HG03060 (cell line): ENCODE measurements around the gene RIPOR1.

ENCODE experiments used
- ATAC-seq: cut with Tn5 transposase; IDR thresholded peaks from one replicate; pipeline ENCODE4 v1.9.1; 2021; ENCODE audit warnings: low read depth, moderate number of reproducible peaks; ENCODE audit not compliant: unreplicated experiment

Gene RIPOR1

DNA sequence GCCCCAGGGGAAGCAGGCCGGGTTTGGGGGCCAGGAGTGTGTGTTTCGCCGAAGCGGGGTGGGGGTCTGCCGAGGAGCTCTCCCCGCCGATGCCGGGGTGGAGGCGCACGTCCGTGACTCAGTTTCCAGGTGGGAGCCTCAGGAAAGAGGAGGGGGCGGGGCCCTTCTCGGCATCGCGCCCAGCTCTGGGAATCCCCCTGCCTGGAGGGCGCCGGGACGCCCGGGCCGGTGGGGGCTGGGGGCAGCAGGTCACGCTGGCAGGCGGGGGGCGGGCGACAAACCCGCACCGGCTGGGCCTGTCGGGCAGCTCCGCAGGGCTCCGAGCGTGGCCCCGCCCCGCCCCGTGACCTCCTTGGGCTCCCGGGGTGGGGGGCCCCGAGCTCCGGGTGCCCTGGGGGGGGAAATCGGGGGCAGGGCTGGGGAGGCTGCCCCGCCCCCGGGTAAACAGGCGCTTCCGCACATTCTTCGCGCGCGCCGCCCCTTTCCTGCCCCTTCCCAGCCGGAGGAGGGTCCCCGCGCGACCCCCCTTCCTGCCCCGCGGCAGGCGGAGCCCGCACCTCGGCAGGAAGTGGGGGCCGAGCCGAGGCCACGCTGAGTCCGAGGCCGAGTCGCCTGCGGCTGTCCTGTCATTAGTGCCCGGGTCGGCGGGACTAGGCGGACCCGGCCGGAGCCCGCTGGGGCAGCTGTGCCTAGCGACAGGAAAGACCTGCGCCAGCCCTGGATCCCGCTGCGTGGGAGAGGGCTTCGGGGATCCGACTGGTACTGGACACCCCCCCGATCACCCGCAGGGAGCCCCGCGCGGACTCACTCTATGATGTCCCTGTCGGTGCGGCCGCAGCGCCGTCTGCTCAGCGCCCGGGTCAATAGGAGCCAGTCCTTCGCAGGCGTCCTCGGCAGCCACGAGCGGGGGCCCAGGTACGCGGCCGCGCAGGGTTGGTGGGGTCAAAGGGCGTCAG, 9.3 kb downstream of the RIPOR1 start:
- no peak for ATAC-seq

DNA sequence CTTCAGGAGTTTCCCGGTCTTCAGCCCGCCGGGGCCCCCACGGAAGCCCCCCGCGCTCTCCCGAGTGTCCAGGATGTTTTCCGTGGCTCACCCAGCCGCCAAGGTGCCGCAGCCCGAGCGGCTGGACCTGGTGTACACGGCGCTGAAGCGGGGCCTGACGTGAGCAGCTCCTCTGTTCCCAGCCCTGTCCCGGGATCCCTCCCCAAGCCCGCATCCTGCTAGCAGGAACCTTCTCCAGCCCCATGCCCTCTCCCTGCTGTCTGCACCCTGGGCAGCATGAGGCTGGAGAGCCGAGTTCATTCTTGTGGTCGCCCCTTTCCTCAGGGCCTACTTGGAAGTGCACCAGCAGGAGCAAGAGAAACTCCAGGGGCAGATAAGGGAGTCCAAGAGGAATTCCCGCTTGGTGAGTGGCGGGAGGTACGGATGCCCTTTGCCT, 10.1 kb downstream of the RIPOR1 start:
- no peak for ATAC-seq

DNA sequence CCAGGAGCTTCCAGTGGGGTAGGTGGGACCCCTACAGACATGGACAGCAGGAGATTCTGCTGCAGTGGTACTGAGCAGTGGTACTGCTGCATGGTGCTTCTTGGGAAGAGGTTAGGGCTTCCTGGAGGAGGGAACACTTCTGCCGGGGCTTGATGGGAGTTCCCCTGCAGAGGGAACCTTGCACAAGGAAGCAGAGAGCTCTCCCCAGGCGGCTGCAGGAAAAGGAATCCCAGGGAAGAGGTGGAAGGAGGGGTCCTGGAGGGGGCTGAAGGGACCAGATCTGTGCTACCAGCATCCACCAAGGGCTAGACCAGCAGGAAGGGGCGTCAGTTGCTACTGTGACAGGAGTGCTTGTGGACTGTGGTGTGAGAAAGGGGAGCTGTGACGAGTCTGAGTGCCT, 10.6 kb downstream of the RIPOR1 start:
- no peak for ATAC-seq

DNA sequence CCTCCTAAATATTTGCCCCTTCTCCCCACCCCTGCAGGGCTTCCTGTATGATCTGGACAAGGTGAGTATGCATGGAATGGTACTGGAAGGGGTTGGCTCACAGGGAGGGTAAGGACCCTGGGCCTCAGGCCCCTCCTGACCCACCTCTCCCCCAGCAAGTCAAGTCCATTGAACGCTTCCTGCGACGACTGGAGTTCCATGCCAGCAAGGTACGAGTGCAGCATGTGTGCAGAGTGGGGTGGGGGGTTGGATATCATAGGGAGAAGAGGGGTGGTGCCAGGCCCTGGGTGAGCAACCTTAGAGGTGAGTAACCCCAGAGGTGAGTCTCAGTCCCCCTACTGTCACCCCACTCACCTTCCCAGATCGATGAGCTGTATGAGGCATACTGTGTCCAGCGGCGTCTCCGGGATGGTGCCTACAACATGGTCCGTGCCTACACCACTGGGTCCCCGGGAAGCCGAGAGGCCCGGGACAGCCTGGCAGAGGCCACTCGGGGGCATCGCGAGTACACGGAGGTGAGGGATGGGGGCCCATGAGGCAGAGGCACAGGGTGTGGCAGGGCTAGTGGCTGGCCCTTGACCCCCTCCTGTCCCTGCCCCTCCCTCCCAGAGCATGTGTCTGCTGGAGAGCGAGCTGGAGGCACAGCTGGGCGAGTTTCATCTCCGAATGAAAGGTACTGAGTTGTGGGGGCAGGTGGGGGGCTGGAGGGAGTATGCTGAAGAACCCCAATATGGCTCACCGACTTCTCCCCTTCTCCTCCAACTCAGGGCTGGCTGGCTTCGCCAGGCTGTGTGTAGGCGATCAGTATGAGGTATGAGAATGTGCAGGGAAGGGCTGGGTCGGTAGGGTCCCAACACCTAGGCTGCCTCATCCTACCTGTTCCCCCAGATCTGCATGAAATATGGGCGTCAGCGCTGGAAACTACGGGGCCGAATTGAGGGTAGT, 11.3 kb downstream of the RIPOR1 start:
- ATAC-seq, result no peak

DNA sequence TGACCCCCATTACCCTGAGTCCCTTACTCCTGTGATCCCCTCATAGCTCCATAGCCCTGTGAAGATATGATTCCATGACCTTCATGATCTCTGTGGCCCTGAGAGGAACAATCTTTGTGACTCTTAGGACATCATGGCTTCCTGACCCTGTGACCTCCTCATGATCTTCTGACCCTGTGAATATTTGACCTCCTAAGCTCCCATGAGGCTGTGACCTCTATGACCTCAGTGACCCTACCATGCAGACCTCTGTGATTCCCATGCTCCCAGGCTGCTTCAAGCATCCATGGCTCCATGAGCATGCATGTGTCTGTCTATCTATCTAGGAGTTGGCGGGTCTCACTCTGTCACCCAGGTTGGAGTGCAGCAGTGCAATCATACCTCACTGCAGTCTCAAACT, 12.1 kb downstream of the RIPOR1 start:
- ATAC-seq, result no peak

DNA sequence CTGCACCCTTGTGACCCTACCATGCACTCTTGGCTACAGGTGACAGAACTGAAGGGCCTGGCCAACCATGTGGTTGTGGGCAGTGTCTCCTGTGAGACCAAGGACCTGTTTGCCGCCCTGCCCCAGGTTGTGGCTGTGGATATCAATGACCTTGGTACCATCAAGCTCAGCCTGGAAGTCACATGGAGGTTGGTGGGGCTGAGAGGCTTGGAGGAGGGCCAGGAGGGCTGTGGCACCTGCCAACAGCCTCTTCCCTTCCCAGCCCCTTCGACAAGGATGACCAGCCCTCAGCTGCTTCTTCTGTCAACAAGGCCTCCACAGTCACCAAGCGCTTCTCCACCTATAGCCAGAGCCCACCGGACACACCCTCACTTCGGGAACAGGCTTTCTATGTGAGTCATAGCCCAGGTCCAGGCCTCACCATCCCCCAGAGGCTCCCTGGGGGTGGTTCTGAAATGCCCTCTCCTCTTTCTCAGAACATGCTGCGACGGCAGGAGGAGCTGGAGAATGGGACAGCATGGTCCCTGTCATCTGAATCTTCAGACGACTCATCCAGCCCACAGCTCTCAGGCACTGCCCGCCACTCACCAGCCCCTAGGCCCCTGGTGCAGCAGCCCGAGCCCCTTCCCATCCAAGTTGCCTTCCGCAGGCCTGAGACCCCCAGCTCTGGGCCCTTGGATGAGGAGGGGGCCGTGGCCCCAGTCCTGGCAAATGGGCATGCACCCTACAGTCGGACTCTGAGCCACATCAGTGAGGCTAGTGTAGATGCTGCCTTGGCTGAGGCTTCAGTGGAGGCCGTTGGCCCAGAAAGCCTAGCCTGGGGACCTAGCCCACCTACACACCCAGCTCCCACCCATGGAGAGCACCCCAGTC, 13.0 kb downstream of the RIPOR1 start:
- ATAC-seq, result no peak

DNA sequence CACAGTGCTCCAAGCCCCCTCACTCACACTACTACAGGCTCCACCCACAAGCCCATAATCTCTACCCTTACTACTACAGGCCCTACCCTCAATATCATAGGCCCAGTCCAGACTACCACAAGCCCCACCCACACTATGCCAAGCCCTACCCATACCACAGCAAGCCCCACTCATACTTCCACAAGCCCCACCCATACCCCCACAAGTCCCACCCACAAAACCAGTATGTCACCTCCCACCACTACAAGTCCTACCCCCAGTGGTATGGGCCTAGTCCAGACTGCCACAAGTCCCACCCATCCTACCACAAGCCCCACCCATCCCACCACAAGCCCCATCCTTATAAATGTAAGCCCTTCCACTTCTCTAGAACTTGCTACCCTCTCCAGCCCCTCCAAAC, 13.8 kb downstream of the RIPOR1 start:
- no peak for ATAC-seq

DNA sequence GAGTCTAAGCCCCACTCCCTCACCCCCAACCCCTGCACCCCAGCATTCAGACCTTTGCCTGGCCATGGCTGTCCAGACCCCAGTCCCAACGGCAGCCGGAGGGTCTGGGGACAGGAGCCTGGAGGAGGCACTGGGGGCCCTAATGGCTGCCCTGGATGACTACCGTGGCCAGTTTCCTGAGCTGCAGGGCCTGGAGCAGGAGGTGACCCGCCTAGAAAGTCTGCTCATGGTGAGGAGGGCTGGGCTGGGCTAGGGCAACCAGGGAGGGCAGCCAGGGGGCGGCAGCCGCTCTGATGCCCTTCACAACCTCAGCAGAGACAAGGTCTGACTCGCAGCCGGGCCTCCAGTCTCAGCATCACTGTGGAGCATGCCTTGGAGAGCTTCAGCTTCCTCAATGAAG, 14.4 kb downstream of the RIPOR1 start:
- ATAC-seq, result no peak

DNA sequence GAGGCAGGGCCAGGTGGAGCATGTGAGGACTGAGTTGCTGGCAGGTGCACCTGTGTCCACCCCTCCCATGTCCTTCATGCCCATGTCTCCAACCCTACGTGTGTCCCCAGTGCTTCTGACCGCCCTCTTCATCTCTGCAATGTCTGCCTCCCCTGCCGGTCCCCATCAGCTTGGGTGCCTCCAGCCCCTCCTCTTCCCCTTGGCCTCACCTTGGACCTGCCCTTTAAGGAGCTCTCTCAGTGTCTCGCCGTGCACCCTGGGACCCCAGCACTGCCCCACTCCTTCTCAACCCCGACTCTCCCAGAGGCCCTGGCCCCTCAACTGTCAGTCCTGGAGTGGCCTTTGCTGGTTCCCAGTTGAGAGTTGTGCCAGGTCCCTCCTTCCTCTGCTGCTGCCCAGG, 15.0 kb downstream of the RIPOR1 start:
- ATAC-seq, result no peak

DNA sequence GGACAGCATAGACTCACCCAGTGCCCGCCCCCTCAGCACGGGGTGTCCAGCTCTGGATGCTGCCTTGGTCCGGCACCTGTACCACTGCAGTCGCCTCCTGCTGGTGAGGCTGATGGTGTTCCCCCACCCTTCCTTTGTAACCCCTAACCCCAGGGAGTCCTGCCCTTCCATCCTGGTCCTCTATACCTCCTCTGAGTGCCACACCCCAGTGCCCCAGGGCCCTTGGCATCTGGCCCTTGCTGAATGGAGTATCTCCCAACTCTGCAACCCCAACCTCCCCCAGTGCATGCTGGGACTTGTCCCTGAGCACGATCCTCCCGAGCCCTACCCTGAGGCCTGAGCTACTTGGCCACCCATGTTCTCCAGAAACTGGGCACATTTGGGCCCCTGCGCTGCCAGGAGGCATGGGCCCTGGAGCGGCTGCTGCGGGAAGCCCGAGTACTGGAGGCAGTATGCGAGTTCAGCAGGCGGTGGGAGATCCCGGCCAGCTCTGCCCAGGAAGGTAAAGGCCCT, 15.8 kb downstream of the RIPOR1 start:
- ATAC-seq, result no peak

DNA sequence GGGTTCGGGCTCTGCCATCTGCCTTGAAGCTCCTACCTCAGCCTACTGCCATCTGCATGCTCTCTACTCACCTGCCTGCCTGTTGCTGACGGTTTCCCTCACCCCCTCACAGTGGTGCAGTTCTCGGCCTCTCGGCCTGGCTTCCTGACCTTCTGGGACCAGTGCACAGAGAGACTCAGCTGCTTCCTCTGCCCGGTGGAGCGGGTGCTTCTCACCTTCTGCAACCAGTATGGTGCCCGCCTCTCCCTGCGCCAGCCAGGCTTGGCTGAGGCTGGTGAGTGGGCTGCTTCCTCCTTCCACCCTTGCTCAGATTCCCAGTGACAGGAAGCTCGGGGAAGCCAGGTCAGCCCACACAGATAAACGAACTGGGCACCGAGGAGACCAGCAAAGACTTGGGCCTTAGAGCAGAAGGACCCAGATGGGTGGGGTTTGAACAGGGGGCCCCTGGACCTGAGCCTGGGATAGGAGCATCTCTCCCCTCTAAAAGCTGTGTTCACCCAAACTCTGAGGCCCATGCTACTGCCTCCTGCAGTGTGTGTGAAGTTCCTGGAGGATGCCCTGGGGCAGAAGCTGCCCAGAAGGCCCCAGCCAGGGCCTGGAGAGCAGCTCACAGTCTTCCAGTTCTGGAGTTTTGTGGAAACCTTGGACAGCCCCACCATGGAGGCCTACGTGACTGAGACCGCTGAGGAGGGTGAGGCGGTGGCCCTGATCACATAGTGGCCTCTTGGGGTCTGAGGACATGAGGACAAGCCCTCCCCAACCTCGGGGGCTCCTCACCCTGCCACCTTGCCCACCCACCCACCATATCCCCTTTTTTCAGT, 16.4 kb downstream of the RIPOR1 start:
- no peak for ATAC-seq

DNA sequence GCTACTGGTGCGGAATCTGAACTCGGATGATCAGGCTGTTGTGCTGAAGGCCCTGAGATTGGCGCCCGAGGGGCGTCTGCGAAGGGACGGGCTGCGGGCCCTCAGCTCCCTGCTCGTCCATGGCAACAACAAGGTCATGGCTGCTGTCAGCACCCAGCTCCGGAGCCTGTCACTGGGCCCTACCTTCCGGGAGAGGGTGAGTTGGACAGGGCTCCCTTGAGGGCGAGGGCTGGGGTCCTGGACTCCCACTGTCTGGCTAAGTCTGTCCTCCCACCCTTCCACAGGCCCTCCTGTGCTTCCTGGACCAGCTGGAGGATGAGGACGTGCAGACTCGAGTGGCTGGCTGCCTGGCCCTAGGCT, 17.0 kb downstream of the RIPOR1 start:
- no peak for ATAC-seq

DNA sequence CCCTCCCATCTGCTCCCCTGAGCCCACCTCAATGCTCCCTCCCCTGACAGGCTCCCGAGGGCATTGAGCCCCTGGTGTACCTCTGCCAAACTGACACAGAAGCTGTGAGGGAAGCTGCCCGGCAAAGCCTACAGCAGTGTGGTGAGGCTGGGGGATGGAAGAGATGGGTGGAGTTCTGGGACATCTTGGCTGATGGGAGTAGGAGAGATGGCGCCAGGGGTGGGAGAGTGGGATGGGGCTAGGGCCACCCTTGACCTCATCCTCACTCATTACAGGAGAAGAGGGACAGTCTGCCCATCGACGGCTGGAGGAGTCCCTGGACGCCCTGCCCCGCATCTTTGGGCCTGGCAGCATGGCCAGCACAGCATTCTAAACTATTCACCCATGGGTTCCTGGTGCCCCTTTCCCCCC, 17.5 kb downstream of the RIPOR1 start:
- ATAC-seq, result no peak

DNA sequence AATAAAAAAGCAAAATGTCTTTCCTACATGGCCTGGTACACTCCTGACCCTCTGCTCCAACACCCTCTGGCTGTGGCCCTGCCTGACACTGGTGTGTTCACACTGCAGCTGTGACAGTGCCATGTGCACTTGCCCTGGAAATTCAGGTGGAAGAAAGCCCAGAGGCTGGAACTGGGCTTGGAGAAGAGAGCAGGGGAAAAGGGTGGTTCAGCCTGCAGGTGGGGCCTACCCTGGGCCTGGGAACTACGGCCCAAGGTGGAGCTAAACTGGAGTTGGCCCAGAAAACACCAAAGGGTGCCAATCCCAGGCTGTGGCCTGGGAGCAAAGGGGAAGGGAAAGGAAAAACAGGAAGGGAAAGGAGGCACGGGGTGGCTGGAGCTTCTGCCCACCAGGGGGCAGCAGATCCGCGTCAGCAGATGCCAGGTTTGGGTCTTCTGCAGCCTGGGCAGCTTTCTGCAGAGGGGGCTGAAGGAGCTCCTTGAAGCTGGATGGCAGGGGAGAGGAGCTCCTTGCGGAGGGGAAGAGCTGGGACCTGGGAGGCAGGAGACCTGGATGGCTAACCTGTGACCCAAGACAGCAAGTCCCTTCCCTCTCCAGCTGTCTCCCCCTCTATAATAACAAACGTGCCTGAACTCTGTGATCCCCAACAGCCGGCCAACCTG, 18.3 kb downstream of the RIPOR1 start:
- ATAC-seq, result no peak

DNA sequence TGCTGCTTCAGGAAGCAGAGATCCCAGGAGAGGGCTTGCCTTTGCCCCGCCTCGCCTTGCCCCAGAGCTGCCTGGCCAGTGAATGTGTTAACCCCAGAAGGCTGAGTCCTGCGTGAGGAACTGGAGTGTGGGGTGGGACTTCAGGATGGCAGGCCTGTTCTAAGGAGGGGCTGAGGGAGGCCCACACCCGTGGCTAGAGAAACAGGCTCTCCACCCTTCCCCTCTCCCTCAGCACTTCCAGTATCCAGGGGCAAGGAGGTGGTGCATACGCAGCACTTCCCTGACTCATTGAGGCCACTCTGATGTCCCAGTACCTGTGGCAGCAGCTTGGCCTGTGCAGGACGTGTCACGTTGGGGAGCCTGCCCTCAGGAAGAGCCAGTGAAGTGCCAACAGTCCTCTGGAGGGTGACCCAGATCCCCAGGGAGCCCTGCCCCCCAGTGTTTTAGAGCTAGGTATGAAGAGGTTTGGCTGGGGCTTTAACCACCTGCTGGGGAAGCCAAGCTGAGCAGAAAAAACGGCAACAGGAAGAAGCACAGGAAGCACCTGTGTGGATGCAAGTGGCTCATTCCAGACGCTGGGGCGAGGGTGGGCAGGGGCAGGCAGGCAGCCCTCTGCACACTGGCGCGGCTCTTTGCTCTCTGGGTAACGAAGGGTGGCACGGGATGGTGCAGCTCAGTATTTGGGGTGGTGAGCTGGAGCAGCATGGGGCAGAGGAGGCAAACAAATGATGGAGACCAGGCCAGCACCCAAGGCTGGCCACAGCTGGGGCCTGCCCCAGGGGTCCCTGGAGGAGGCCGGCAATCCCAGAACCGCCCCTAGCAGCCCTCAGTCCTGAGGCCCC, 19.0 kb downstream of the RIPOR1 start:
- ATAC-seq, result no peak

DNA sequence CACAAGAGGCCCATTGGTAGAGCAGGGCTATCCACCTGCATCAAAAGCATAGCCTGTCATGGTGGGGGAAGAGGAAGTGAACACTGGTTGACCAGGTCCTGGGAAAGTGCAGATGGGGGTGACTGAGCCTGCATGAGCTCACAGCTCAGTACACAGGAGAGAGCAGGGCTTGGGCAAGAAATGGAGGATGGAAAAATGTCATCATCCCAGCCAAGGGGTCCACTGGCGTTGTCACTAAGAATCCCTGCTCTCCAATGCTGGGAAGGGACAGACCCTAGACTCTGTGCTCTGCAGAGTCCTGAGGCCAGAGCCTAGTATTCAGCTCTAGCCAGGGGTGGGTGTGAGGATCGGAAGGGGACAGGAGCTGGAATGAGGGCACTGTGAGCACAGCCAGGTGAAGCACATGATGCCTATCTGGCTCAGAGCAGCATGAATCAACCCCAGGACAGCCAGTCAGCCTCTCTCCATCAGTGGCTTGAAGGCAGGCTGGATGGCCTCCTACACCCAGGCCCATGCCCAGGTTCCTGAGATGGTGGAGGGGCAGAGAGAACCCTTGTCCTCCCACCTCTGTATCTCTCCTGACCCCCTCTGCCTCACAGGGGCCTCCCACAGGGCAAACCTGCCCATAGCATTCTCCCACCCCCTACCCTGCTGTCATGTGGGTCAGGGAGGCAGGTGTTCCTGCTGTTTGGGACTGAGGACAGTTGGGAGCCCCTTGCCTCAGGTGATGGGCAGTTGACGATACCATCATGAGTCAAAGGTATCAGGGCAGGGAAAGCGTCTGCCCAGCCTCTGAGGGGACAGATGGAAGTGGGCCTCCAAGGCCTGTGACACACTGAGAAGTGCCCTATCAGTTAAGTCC, 19.9 kb downstream of the RIPOR1 start:
- ATAC-seq, result no peak

DNA sequence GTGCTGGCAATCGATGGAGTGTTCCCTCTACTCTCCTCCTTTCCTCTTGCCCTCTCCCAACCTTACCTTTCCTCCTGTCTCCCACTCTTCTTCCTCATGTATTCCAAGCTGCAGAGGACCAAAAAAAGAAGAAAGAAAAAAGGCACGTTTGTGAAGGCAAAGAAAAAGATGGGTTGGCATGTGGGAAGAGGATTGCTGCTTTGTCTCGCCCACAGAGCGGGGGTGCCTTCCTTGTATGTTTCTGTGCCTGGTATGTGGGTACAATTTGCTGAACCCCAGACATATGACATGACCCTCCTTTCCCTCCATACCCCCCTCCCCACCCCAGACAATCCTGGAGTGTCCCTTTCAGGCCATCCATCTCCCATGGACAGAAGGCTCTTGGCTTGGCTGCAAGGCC, 20.6 kb downstream of the RIPOR1 start:
- no peak for ATAC-seq
